Suppressor macrophage (primary cell): Measurements from ENCODE around the gene PROCA1.
A peak's percentile ranks its signal among the peaks of the same experiment; 100 is the strongest.
"Not testable (repeated sequence)": the region's sequence is repeated elsewhere in the genome, so short reads cannot be mapped to it uniquely, and the experiment has no call there.

ENCODE experiments used
- DNase-seq, 4 experiments: peaks; one replicate each; pipeline ENCODE4 v3.0.0-alpha.2; 2020 to 2022

The PROCA1 gene

GRCh38 chr17:28744104-28744971 lies 32.6 kb upstream of the PROCA1 start:
- peak; percentile 37 to 70 (median 58) for DNase-seq

GRCh38 chr17:28743243-28744103 lies 31.8 kb upstream of the PROCA1 start, which contains the start of gene TRAF4:
Gene TRAF4, plus strand, starts transcription at chr17:28744011. Its CDS starts 102 bp downstream, at chr17:28744113.
- peak; percentile 93 to 97 (median 94) for DNase-seq

GRCh38 chr17:28741358-28742349 lies 30.0 kb upstream of the PROCA1 start:
- DNase-seq, result peak; percentile 74 to 83 (median 80)

GRCh38 chr17:28740406-28741357 lies 29.0 kb upstream of the PROCA1 start:
- no peak for DNase-seq

- DNase-seq, result no peak
Observed at GRCh38 chr17:28738680-28739384, 27.1 kb upstream of the PROCA1 start.

GRCh38 chr17:28737770-28738679 lies 26.3 kb upstream of the PROCA1 start:
- no peak for DNase-seq

- DNase-seq, result no peak
Observed at GRCh38 chr17:28737316-28737715, 25.6 kb upstream of the PROCA1 start.

- not testable (repeated sequence) for DNase-seq
Observed at GRCh38 chr17:28735913-28736769, 24.5 kb upstream of the PROCA1 start.

GRCh38 chr17:28735242-28735722 lies 23.6 kb upstream of the PROCA1 start:
- DNase-seq, result no peak

GRCh38 chr17:28734712-28735241 lies 23.1 kb upstream of the PROCA1 start:
- DNase-seq, result no peak

GRCh38 chr17:28733346-28733745 lies 21.7 kb upstream of the PROCA1 start:
- no peak for DNase-seq

- no peak for DNase-seq
Observed at GRCh38 chr17:28729950-28730330, 18.3 kb upstream of the PROCA1 start.

- DNase-seq, result peak; percentile 97 to 98 (median 98)
Observed at GRCh38 chr17:28728364-28729200, 16.9 kb upstream of the PROCA1 start, which contains the start of gene NEK8. Gene NEK8, plus strand, starts transcription at chr17:28728788. Its CDS starts 26 bp downstream, at chr17:28728814.

GRCh38 chr17:28726627-28727491 lies 15.2 kb upstream of the PROCA1 start:
- DNase-seq, result peak; percentile 94 to 96 (median 96)

GRCh38 chr17:28726226-28726626 lies 14.5 kb upstream of the PROCA1 start, which contains the start of gene TLCD1:
Gene TLCD1, minus strand, starts transcription at chr17:28726233. Its CDS starts 136 bp downstream, at chr17:28726097.
- peak; percentile 65 to 87 (median 82) for DNase-seq
